ENCODE data around the gene ELOVL1. TPM values are rescaled to one million over a fixed set of nuclear protein-coding genes. Genes with fewer than 3 reads are reported as not detected.

The ELOVL1 gene
- total RNA-seq, 1 experiment from 2014 or later = 53.7 TPM

GRCh38 chr1:43340559-43340958, 27.3 kb downstream of the ELOVL1 start:
- no peaks in the 10 kb centered on the region for H3K4me1 ChIP-seq (ENCODE audit: insufficient read depth, low read length, poor library complexity, severe bottlenecking)
- DNase-seq (ENCODE audit: low spot score) = no peak
- CTCF ChIA-PET = no interaction called here

GRCh38 chr1:43339584-43340232, 28.1 kb downstream of the ELOVL1 start:
- Histone ChIP-seq H3K27me3 (replicated peaks; ENCODE audit: insufficient read depth, low read depth, low read length, poor library complexity) (no peaks in the 10 kb centered on the region), H3K9me3 (ENCODE audit: low read depth, low read length, poor library complexity, severe bottlenecking) (no peaks in the 10 kb centered on the region), H3K4me3 (ENCODE audit: low read depth, low read length, poor library complexity, severe bottlenecking) (no peak overlapping the region), H3K4me1 (ENCODE audit: insufficient read depth, low read length, poor library complexity, severe bottlenecking) (no peaks in the 10 kb centered on the region), H3K36me3 (ENCODE audit: insufficient read depth, low read length, poor library complexity, severe bottlenecking) (no peaks in the 10 kb centered on the region), H3K27ac (ENCODE audit: low read depth, low read length, poor library complexity, severe bottlenecking) (no peak overlapping the region)
- intact Hi-C loops (cut with micrococcal nuclease; ENCODE audit: unreplicated experiment) = no loop called here
- POLR2A ChIA-PET (ENCODE audit: low non-redundant PET) = no interaction called here
- CTCF ChIA-PET = no interaction called here
- no TSS peak for BruUV-seq (replicated peaks)
- no peak for DNase-seq (ENCODE audit: low spot score)
- TF ChIP-seq EZH2 (IDR thresholded peaks at IDR 0.05; ENCODE audit: borderline replicate concordance, low read depth, low read length, poor library complexity, severe bottlenecking) (no peak), CTCF (conservative IDR thresholded peaks at IDR 0.05; ENCODE audit: low read depth, low read length) (no peak)

More at GRCh38 chr1:43340559-43340958, 27.3 kb downstream of the ELOVL1 start:
- intact Hi-C loops (cut with micrococcal nuclease; ENCODE audit: unreplicated experiment) = no loop called here
- POLR2A ChIA-PET (ENCODE audit: low non-redundant PET) = no interaction called here
- Histone ChIP-seq H3K27ac (ENCODE audit: low read depth, low read length, poor library complexity, severe bottlenecking) (no peak overlapping the region), H3K27me3 (replicated peaks; ENCODE audit: insufficient read depth, low read depth, low read length, poor library complexity) (no peaks in the 10 kb centered on the region), H3K4me3 (ENCODE audit: low read depth, low read length, poor library complexity, severe bottlenecking) (no peak overlapping the region), H3K9me3 (ENCODE audit: low read depth, low read length, poor library complexity, severe bottlenecking) (no peaks in the 10 kb centered on the region), H3K36me3 (ENCODE audit: insufficient read depth, low read length, poor library complexity, severe bottlenecking) (no peaks in the 10 kb centered on the region)
- no TSS peak for BruUV-seq (replicated peaks)
- no peak for TF ChIP-seq EZH2 (IDR thresholded peaks at IDR 0.05; ENCODE audit: borderline replicate concordance, low read depth, low read length, poor library complexity, severe bottlenecking)
- no peak for TF ChIP-seq CTCF (conservative IDR thresholded peaks at IDR 0.05; ENCODE audit: low read depth, low read length)

GRCh38 chr1:43338001-43338400, 29.8 kb downstream of the ELOVL1 start:
- Histone ChIP-seq H3K4me1 (ENCODE audit: insufficient read depth, low read length, poor library complexity, severe bottlenecking) (no peaks in the 10 kb centered on the region), H3K36me3 (ENCODE audit: insufficient read depth, low read length, poor library complexity, severe bottlenecking) (no peaks in the 10 kb centered on the region), H3K4me3 (ENCODE audit: low read depth, low read length, poor library complexity, severe bottlenecking) (no peak overlapping the region), H3K27ac (ENCODE audit: low read depth, low read length, poor library complexity, severe bottlenecking) (no peak overlapping the region), H3K9me3 (ENCODE audit: low read depth, low read length, poor library complexity, severe bottlenecking) (no peaks in the 10 kb centered on the region), H3K27me3 (replicated peaks; ENCODE audit: insufficient read depth, low read depth, low read length, poor library complexity) (no peaks in the 10 kb centered on the region)
- intact Hi-C loops (cut with micrococcal nuclease; ENCODE audit: unreplicated experiment) = no loop called here
- CTCF ChIA-PET = no interaction called here
- TF ChIP-seq EZH2 (IDR thresholded peaks at IDR 0.05; ENCODE audit: borderline replicate concordance, low read depth, low read length, poor library complexity, severe bottlenecking) (no peak), CTCF (conservative IDR thresholded peaks at IDR 0.05; ENCODE audit: low read depth, low read length) (no peak)
- no peak for DNase-seq (ENCODE audit: low spot score)
- POLR2A ChIA-PET (ENCODE audit: low non-redundant PET) = no interaction called here
- BruUV-seq (replicated peaks) = no TSS peak

Measured in A673 (cell line).